ENCODE results near the gene APOA5.
"Not testable (repeated sequence)": the region's sequence is repeated elsewhere in the genome, so short reads cannot be mapped to it uniquely, and the experiment has no call there.

APOA5 gene

GRCh38 chr11:116772443-116773202 is 19.1 kb downstream of the APOA5 start, which contains the start of gene BUD13:
TSS of gene BUD13 (minus strand) at chr11:116772987. CDS start at chr11:116772964, 23 bp downstream.
- peak; percentile 93 to 94 for DNase-seq

GRCh38 chr11:116771935-116772334 is 19.7 kb downstream of the APOA5 start:
- DNase-seq: no peak

- DNase-seq: no peak
Measured at GRCh38 chr11:116762132-116762531, 29.5 kb downstream of the APOA5 start.

- not testable (repeated sequence) for DNase-seq
Measured at GRCh38 chr11:116756044-116756443, 35.6 kb downstream of the APOA5 start.

GRCh38 chr11:116750070-116750718 is 41.5 kb downstream of the APOA5 start:
- no peak for DNase-seq

- no peak for DNase-seq
Measured at GRCh38 chr11:116742104-116742503, 49.6 kb downstream of the APOA5 start.

GRCh38 chr11:116740741-116741140 is 50.9 kb downstream of the APOA5 start:
- DNase-seq: no peak
